ENCODE results near the gene BLID. TPM values are rescaled to one million over a fixed set of nuclear protein-coding genes. Genes with fewer than 3 reads are reported as not detected.

Gene BLID
- total RNA-seq, 1 experiment from 2014 or later: 0.41 TPM

DNA sequence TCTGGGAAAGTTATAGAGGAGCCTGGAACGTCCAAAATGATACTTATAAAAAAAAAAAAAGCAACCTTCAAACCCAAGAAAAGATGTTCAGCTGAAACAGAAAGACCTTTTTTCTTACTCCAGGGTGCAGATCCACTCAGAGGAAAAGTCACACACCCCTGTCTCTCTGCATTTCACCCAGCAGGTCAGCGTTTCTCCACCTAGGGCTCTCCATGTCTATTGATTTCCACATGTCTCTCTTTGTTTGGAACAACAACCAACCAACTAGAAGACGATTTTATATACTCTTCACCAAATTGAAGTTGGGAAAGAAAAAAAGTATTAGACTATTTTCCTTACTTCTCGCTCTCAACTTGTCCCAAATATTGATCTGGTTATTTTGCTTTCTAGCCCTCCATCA, 42.2 kb upstream of the BLID start:
- in situ Hi-C loops (cut with HindIII; ENCODE audit: low pct_unique_long_range_greater_than_20kb, low sequenced_read_pairs): no loop called here
- H3K9me3 ChIP-seq (ENCODE audit: control insufficient read depth, insufficient read depth, low read depth, low read length): no peaks in the 10 kb centered on the region
- ChIA-PET POLR2A (interaction anchor here (0.6 kb wide), 1 partner anchor 23 kb away, joined by 4 read pairs; no protein-coding TSS in a partner anchor), CTCF (no interaction called here)
- DNase-seq (ENCODE audit: low read depth, low spot score): no peak
- BruUV-seq (replicated peaks): no TSS peak
- H3K36me3 ChIP-seq (ENCODE audit: control insufficient read depth, insufficient read depth, low read length): no peaks in the 10 kb centered on the region
- peak overlapping the region; percentile 98 for H3K27ac ChIP-seq (ENCODE audit: low read length)
- H3K27me3 ChIP-seq (ENCODE audit: control insufficient read depth, insufficient read depth, low read length): no peaks in the 10 kb centered on the region
- no peak; the same call in 1 of the 2 replicates for ATAC-seq
- intact Hi-C loops (cut with micrococcal nuclease; ENCODE audit: unreplicated experiment): loop anchor here (5.0 kb wide), 2 partner anchors 44 to 501 kb away; no protein-coding TSS in a partner anchor
- H3K4me3 ChIP-seq (ENCODE audit: low read depth in 2 of 2, low read length in 2 of 2): peak overlapping the region; percentile 44 to 73
- peaks cover 58% of the 10 kb centered on the region for H3K4me1 ChIP-seq (ENCODE audit: control insufficient read depth, insufficient read depth, low read length)
- TF ChIP-seq, protein P1, sequence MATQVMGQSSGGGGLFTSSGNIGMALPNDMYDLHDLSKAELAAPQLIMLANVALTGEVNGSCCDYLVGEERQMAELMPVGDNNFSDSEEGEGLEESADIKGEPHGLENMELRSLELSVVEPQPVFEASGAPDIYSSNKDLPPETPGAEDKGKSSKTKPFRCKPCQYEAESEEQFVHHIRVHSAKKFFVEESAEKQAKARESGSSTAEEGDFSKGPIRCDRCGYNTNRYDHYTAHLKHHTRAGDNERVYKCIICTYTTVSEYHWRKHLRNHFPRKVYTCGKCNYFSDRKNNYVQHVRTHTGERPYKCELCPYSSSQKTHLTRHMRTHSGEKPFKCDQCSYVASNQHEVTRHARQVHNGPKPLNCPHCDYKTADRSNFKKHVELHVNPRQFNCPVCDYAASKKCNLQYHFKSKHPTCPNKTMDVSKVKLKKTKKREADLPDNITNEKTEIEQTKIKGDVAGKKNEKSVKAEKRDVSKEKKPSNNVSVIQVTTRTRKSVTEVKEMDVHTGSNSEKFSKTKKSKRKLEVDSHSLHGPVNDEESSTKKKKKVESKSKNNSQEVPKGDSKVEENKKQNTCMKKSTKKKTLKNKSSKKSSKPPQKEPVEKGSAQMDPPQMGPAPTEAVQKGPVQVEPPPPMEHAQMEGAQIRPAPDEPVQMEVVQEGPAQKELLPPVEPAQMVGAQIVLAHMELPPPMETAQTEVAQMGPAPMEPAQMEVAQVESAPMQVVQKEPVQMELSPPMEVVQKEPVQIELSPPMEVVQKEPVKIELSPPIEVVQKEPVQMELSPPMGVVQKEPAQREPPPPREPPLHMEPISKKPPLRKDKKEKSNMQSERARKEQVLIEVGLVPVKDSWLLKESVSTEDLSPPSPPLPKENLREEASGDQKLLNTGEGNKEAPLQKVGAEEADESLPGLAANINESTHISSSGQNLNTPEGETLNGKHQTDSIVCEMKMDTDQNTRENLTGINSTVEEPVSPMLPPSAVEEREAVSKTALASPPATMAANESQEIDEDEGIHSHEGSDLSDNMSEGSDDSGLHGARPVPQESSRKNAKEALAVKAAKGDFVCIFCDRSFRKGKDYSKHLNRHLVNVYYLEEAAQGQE (IDR thresholded peaks at IDR 0.05; ENCODE audit: insufficient read depth in 1 of 2, low read depth in 2 of 2, low read length in 1 of 2): no peak
- TF ChIP-seq, protein P2, sequence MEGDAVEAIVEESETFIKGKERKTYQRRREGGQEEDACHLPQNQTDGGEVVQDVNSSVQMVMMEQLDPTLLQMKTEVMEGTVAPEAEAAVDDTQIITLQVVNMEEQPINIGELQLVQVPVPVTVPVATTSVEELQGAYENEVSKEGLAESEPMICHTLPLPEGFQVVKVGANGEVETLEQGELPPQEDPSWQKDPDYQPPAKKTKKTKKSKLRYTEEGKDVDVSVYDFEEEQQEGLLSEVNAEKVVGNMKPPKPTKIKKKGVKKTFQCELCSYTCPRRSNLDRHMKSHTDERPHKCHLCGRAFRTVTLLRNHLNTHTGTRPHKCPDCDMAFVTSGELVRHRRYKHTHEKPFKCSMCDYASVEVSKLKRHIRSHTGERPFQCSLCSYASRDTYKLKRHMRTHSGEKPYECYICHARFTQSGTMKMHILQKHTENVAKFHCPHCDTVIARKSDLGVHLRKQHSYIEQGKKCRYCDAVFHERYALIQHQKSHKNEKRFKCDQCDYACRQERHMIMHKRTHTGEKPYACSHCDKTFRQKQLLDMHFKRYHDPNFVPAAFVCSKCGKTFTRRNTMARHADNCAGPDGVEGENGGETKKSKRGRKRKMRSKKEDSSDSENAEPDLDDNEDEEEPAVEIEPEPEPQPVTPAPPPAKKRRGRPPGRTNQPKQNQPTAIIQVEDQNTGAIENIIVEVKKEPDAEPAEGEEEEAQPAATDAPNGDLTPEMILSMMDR (IDR thresholded peaks at IDR 0.05): no peak
- TF ChIP-seq TCF7L2 (IDR thresholded peaks at IDR 0.05; ENCODE audit: low read depth, low read length) (no peak), POLR2AphosphoS5 (IDR thresholded peaks at IDR 0.05; ENCODE audit: low read depth, low read length) (no peak), SIN3A (IDR thresholded peaks at IDR 0.05; ENCODE audit: borderline replicate concordance, insufficient read depth, low read depth, low read length) (no peak)

DNA sequence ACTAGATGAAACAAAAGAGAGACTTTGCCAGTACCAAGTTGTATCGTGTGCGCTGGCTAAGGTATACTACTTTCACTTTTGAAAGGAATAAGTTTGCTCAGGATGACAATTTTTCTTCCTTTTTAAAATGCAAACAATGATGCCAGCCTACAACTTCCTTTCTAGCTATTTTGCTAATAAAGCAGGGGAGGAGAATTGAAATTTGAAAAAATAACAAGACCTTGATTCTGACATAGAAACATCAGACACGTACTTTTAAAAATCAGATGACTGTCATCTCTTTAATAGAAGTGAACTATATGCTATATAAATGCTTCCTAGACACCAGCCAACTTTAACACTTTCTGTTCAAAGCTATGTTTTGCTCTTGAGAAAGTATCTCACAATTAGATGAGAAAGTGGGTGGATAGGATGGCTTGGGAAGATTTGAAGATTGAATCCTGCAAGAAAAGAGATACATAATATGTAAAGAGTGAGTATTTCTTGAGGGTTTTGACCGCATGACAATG, 41.7 kb upstream of the BLID start:
- DNase-seq (ENCODE audit: low read depth, low spot score) (no peak), ATAC-seq (peak; percentile 44)
- ChIA-PET POLR2A (interaction anchor here (0.6 to 0.7 kb wide), 4 partner anchors 18 to 237 kb away, joined by 3 to 4 read pairs (median 4); no protein-coding TSS in a partner anchor), CTCF (interaction anchor here (1.3 kb wide), 1 partner anchor 45 kb away, joined by 6 read pairs; no protein-coding TSS in a partner anchor)
- no peaks in the 10 kb centered on the region for H3K27me3 ChIP-seq (ENCODE audit: control insufficient read depth, insufficient read depth, low read length)
- TF ChIP-seq TCF7L2 (IDR thresholded peaks at IDR 0.05; ENCODE audit: low read depth, low read length) (no peak), POLR2AphosphoS5 (IDR thresholded peaks at IDR 0.05; ENCODE audit: low read depth, low read length) (no peak; the same call in 1 of the 2 replicates), SIN3A (IDR thresholded peaks at IDR 0.05; ENCODE audit: borderline replicate concordance, insufficient read depth, low read depth, low read length) (no peak)
- TF ChIP-seq, protein P1 (IDR thresholded peaks at IDR 0.05; ENCODE audit: insufficient read depth in 1 of 2, low read depth in 2 of 2, low read length in 1 of 2): no peak
- TF ChIP-seq, protein P2 (IDR thresholded peaks at IDR 0.05): no peak
- H3K4me1 ChIP-seq (ENCODE audit: control insufficient read depth, insufficient read depth, low read length): peaks cover 58% of the 10 kb centered on the region
- H3K27ac ChIP-seq (ENCODE audit: low read length): peak overlapping the region; percentile 98
- no peaks in the 10 kb centered on the region for H3K9me3 ChIP-seq (ENCODE audit: control insufficient read depth, insufficient read depth, low read depth, low read length)
- peak overlapping the region; percentile 44 to 73 for H3K4me3 ChIP-seq (ENCODE audit: low read depth in 2 of 2, low read length in 2 of 2)
- intact Hi-C loops (cut with micrococcal nuclease; ENCODE audit: unreplicated experiment): loop anchor here (5.0 kb wide), 2 partner anchors 45 to 500 kb away; no protein-coding TSS in a partner anchor
- no peaks in the 10 kb centered on the region for H3K36me3 ChIP-seq (ENCODE audit: control insufficient read depth, insufficient read depth, low read length)
- in situ Hi-C loops (cut with HindIII; ENCODE audit: low pct_unique_long_range_greater_than_20kb, low sequenced_read_pairs): no loop called here
- BruUV-seq (replicated peaks): TSS peak; percentile 97

Measured in Panc1 (cell line).